Transverse colon (tissue), 4 donors: ENCODE results near the gene BBS1. TPM values are rescaled to one million over a fixed set of nuclear protein-coding genes. Genes with fewer than 3 reads are reported as not detected.

Experiments used
- DNase-seq: peaks from one replicate; pipeline ENCODE4 v3.0.0-alpha.2; 2019
- H3K27ac ChIP-seq, 4 donors: fragments of 200-600 bp; sonication (generic); 2 replicates each; pipeline ENCODE4 v1.5.1; 2016 to 2018; ENCODE audit warnings: inconsistent platforms in 4 of 4
- H3K27me3 ChIP-seq: fragments of 200-600 bp; sonication (generic); 2 replicates; pipeline ENCODE4 v1.5.1; 2017; ENCODE audit warnings: inconsistent platforms
- H3K36me3 ChIP-seq, 4 donors: fragments of 200-600 bp; sonication (generic); 2 replicates each; pipeline ENCODE4 v1.5.1; 2017 to 2019; ENCODE audit warnings: inconsistent platforms in 4 of 4
- H3K4me1 ChIP-seq, 4 donors: fragments of 200-600 bp; sonication (generic); 2 replicates each; pipeline ENCODE4 v1.5.1; 2017 to 2020; ENCODE audit warnings: inconsistent platforms in 4 of 4
- H3K4me3 ChIP-seq, 4 donors: fragments of 200-600 bp; sonication (generic); 1 replicate in 1 of 4; 2 replicates in 3 of 4; pipeline versions ENCODE4 v1.5.1 to v1.6.1; 2017 to 2019; ENCODE audit warnings: inconsistent platforms in 4 of 4
- H3K9me3 ChIP-seq, 2 donors: fragments of 200-600 bp; sonication (generic); 2 replicates each; pipeline ENCODE4 v1.5.1; 2017 to 2019; ENCODE audit warnings: inconsistent platforms in 2 of 2
- CTCF ChIP-seq, 5 experiments: fragments of 200-600 bp in 3 of 5; fragments of 450-650 bp in 2 of 5; sonication (generic) in 3 of 5; IDR thresholded peaks; 1 replicate in 2 of 5; 2 replicates in 3 of 5; pipeline ENCODE4 v1.5.1; 2016 to 2017; ENCODE audit warnings: antibody characterized with exemption in 5 of 5, inconsistent platforms in 3 of 5, mild to moderate bottlenecking in 2 of 5, moderate library complexity in 1 of 5
- EP300 ChIP-seq: sonication (generic); formaldehyde crosslinking; IDR thresholded peaks from one replicate; pipeline ENCODE4 v1.6.1; 2017; ENCODE audit warnings: antibody characterized with exemption, low read depth
- POLR2A ChIP-seq: fragments of 450-650 bp; IDR thresholded peaks from one replicate; pipeline ENCODE4 v1.6.1; 2016; ENCODE audit warnings: antibody characterized with exemption, mild to moderate bottlenecking, moderate library complexity
- POLR2AphosphoS5 ChIP-seq, 3 donors: sonication (generic); formaldehyde crosslinking; IDR thresholded peaks; one replicate each; pipeline ENCODE4 v1.6.1; 2016; ENCODE audit warnings: antibody characterized with exemption in 3 of 3
- WGBS, 2 donors: methylation state at CpG; one replicate each; pipeline ENCODE4 v1.1.5; 2018; ENCODE audit warnings: low coverage in 1 of 2; 5-methylcytosine and 5-hydroxymethylcytosine counted together
- in situ Hi-C, 4 donors: fragments of 200-750 bp; cut with MboI; loops; one replicate each; pipeline versions ENCODE4 v1.15.0 to v1.15.1; 2017; ENCODE audit warnings: low sequenced_read_pairs in 3 of 4, low pct_ligation_motif_present in 1 of 4, low pct_unique_long_range_greater_than_20kb in 1 of 4
- intact Hi-C: fragments of 100-400 bp; cut with DNase I; formaldehyde crosslinking; loops from one replicate; pipeline ENCODE4 v1.15.1; 2023; ENCODE audit warnings: low total_unique reads
- total RNA-seq, 4 donors: library from RNA; depleted of rRNA; stranded (reverse); fragments of >200 nt; gene quantifications; one replicate each; pipeline ENCODE4 v1.1.0, GENCODE V29; 2016

BBS1 gene
- total RNA-seq, 4 donors from 2014 or later, result 33.3 to 146 (median 56.0) TPM

DNA sequence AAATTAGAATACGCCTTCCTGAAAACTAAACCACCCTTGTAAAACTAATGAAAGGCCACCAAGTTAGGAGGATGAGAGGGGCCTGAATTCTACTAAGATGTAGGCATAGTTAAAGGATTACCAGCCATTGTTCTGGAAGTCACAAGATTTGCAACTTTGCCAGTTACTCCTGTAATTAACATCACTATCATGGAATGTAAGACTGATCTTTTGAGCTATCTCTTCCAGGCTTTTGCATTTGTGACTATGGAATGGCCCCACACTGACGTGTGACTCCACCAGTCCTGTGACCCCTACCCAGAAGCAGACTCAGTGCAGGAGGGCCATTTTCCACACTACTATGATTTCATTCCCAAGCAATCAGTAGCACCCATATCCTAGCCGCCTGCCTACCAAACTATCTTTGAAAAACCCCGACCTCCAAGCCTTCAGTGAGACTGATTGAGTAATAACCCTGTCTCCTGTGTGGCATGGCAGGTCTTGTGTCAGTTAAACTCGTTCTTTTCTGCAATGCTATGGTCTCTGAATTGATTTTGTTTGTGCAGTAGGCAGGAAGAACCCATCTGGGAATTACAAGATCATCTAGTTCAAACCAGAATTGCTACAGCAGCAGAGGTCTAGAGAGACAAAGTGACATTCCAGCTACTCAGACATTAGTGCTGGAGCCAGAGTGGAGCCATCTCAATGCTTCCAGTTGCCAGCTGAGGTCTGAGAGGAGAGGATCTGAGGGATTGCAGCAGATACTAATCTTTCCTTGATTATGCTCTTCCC, 59.8 kb downstream of the BBS1 start:
- WGBS, 2 donors, result 39 to 67% methylated on average over 3 to 5 of the region's 5 CpGs
- TF ChIP-seq EP300 (no peak), POLR2AphosphoS5 (IDR thresholded peaks at IDR 0.05) (no peak), CTCF (IDR thresholded peaks at IDR 0.05) (no peak), POLR2A (no peak)
- intact Hi-C loops, result no loop called here
- peaks cover 5 to 18% (median 13%) of the 10 kb centered on the region in 4 donors for H3K4me1 ChIP-seq
- in situ Hi-C loops, result loop anchor here in 2 of 4 donors (10.0 to 25.0 kb wide), 3 partner anchors 105 to 267 kb away; partner anchors contain the start of genes RBM4B (in 1 of the 2) and RCE1 (in 1 of the 2)
- H3K27me3 ChIP-seq, result peaks cover 33% of the 10 kb centered on the region
- no peak overlapping the region for H3K27ac ChIP-seq
- no peaks in the 10 kb centered on the region for H3K36me3 ChIP-seq
- H3K4me3 ChIP-seq, result no peak overlapping the region
- DNase-seq, result no peak
- H3K9me3 ChIP-seq, result no peaks in the 10 kb centered on the region

DNA sequence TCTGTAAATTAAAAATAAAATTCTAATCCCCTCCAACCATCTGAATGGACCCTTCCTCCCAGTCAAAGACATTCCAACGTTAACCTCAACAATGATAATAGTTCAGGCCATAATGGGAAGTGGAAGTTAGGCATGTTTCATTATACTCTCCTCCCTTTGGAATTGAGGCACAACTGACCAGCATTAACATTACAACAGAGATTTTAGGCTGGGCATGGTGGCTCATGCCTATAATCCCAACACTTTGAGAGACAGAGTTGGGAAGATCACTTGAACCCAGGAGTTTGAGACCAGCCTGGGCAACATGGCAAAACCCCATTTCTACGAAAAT, 60.4 kb downstream of the BBS1 start:
- H3K36me3 ChIP-seq, result no peaks in the 10 kb centered on the region
- intact Hi-C loops, result no loop called here
- WGBS, 2 donors, result 73% methylated on average over 2 of the region's 2 CpGs; no CpG with 5 or more reads in 1 of the 2 donors
- no peak overlapping the region for H3K4me3 ChIP-seq
- peaks cover 38% of the 10 kb centered on the region for H3K27me3 ChIP-seq
- no peak for TF ChIP-seq CTCF (IDR thresholded peaks at IDR 0.05)
- TF ChIP-seq POLR2A, result no peak
- no peak for TF ChIP-seq EP300
- TF ChIP-seq POLR2AphosphoS5 (IDR thresholded peaks at IDR 0.05), result no peak
- H3K9me3 ChIP-seq, result no peaks in the 10 kb centered on the region
- no peak for DNase-seq
- H3K4me1 ChIP-seq, result peaks cover 5 to 18% (median 13%) of the 10 kb centered on the region in 4 donors
- in situ Hi-C loops, result loop anchor here in 2 of 4 donors (10.0 to 25.0 kb wide), 3 partner anchors 104 to 266 kb away; partner anchors contain the start of genes RBM4B (in 1 of the 2) and RCE1 (in 1 of the 2)
- H3K27ac ChIP-seq, result no peak overlapping the region

DNA sequence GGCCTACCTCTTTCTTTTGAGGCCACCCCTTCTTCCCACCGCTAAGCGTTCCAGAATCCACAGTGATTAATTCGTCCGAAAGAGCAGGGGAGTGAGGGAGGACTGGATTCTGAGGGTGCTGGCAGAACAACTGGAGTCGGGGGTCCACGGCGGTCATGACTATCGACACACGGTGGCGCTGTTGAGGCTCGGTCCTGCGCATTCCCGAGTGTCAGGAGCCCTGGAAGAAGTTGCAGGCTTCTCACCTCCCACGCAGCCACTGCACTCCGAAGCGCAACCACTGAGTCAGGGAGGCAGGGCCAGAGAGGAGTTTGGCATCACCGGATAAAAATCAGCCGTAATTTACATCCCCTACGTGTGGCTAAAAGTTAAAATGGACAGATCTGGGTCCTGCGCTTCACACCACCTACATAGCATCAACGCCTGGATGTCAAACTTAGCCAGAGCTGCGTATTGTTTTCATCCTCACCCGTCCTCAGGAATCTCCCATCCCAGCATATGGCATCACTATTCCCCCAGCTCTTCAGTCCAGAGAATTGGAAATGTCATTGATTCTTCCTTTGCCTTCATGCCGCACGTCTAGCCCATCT, 68.7 kb downstream of the BBS1 start:
- no peak for TF ChIP-seq POLR2A
- peak; percentile 78 to 88 (median 86) for TF ChIP-seq CTCF (IDR thresholded peaks at IDR 0.05)
- peaks cover 16% of the 10 kb centered on the region for H3K27me3 ChIP-seq
- no peaks in the 10 kb centered on the region for H3K9me3 ChIP-seq
- WGBS, 2 donors, result 21 to 48% methylated on average over 4 to 25 of the region's 25 CpGs
- in situ Hi-C loops, result loop anchor here in 3 of 4 donors (5.0 to 10.0 kb wide), 3 partner anchors 93 to 256 kb away; partner anchors contain the start of gene RBM4B (in 1 of the 3)
- peak; percentile 81 for DNase-seq
- H3K4me3 ChIP-seq, result no peak overlapping the region
- no peak overlapping the region for H3K27ac ChIP-seq
- intact Hi-C loops, result loop anchor here (1.0 kb wide), 1 partner anchor 99 kb away; no protein-coding TSS in a partner anchor
- H3K4me1 ChIP-seq, result no peaks in the 10 kb centered on the region
- no peaks in the 10 kb centered on the region for H3K36me3 ChIP-seq

DNA sequence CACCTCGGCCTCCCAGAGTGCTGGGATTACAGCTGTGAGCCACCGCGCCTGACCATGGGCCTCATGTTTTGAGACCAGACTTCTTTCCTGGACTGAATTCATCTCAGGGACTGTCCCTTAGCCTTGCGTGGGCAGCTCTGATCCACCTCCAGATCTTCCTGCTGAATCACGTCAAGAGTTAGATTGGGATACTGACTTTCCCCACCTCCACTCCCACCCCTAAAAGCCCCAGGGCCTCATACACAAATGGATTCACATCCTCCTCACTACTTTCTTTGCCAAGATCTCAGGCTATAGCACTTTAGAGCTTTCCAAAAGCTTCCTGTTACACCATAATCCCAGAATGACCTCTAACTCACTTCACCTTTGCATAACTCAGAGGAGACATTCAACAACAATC, 70.4 kb downstream of the BBS1 start:
- Histone ChIP-seq H3K4me1 (no peaks in the 10 kb centered on the region), H3K9me3 (no peaks in the 10 kb centered on the region)
- intact Hi-C loops, result no loop called here

More for the DNA sequence above, 70.4 kb downstream of the BBS1 start:
- no peak for DNase-seq
- Histone ChIP-seq H3K4me3 (no peak overlapping the region), H3K36me3 (no peaks in the 10 kb centered on the region), H3K27ac (no peak overlapping the region), H3K27me3 (peaks cover 1% of the 10 kb centered on the region)
- in situ Hi-C loops, result loop anchor here in 2 of 4 donors (5.0 to 10.0 kb wide), 2 partner anchors 94 to 101 kb away; partner anchors contain the start of gene RBM4B (in 1 of the 2)
- TF ChIP-seq CTCF (IDR thresholded peaks at IDR 0.05) (no peak), POLR2AphosphoS5 (IDR thresholded peaks at IDR 0.05) (no peak), EP300 (no peak), POLR2A (no peak)
- WGBS, 2 donors, result 73 to 83% methylated on average over 4 to 5 of the region's 5 CpGs
